KMS-11 (cell line): Measurements from ENCODE around the gene ECHS1.

Source experiments
- H2AFZ ChIP-seq: fragments of 200-600 bp; sonication (generic); 2 replicates; pipeline ENCODE4 v1.6.1; 2016; ENCODE audit warnings: antibody characterized with exemption, mixed run types, low read depth
- H3K27ac ChIP-seq: fragments of 200-600 bp; sonication (generic); 2 replicates; pipeline ENCODE4 v1.6.1; 2016; ENCODE audit warnings: mild to moderate bottlenecking, mixed run types
- H3K27me3 ChIP-seq: fragments of 200-600 bp; sonication (generic); 2 replicates; pipeline ENCODE4 v1.6.1; 2017; ENCODE audit warnings: mild to moderate bottlenecking, low read depth, mixed run types, moderate library complexity; ENCODE audit not compliant: insufficient read depth
- H3K36me3 ChIP-seq: fragments of 200-600 bp; sonication (generic); 2 replicates; pipeline ENCODE4 v1.6.1; 2017; ENCODE audit warnings: mild to moderate bottlenecking, mixed run types; ENCODE audit not compliant: insufficient read depth
- H3K4me1 ChIP-seq: fragments of 200-600 bp; sonication (generic); 2 replicates; pipeline ENCODE4 v1.6.1; 2016; ENCODE audit warnings: mild to moderate bottlenecking, low read depth, mixed run types; ENCODE audit not compliant: poor library complexity, severe bottlenecking
- H3K4me2 ChIP-seq: fragments of 200-600 bp; sonication (generic); 2 replicates; pipeline ENCODE4 v1.7.0; 2016; ENCODE audit warnings: mild to moderate bottlenecking, mixed run types
- H3K4me3 ChIP-seq: fragments of 200-600 bp; sonication (generic); IDR thresholded peaks from 2 replicates; pipeline ENCODE4 v1.6.1; 2017; ENCODE audit warnings: low read depth, low read length, mixed read lengths; ENCODE audit not compliant: insufficient read depth
- H3K79me2 ChIP-seq: fragments of 200-600 bp; sonication (generic); 2 replicates; pipeline ENCODE4 v1.6.1; 2016; ENCODE audit warnings: low read depth, mixed run types; ENCODE audit not compliant: insufficient read depth
- H3K9ac ChIP-seq: fragments of 200-600 bp; sonication (generic); 2 replicates; pipeline ENCODE4 v1.6.1; 2016; ENCODE audit warnings: mild to moderate bottlenecking, mixed run types
- H4K20me1 ChIP-seq: fragments of 200-600 bp; sonication (generic); 2 replicates; pipeline ENCODE4 v1.6.1; 2016; ENCODE audit warnings: mild to moderate bottlenecking, mixed run types; ENCODE audit not compliant: insufficient read depth
- TF ChIP-seq, protein P1 (sequence below): fragments of 200-600 bp; sonication (generic); conservative IDR thresholded peaks from 2 replicates; pipeline ENCODE4 v1.6.1; 2017; ENCODE audit warnings: low read depth, mild to moderate bottlenecking, antibody characterized with exemption, low read length, moderate library complexity, mixed read lengths

ECHS1 gene

DNA sequence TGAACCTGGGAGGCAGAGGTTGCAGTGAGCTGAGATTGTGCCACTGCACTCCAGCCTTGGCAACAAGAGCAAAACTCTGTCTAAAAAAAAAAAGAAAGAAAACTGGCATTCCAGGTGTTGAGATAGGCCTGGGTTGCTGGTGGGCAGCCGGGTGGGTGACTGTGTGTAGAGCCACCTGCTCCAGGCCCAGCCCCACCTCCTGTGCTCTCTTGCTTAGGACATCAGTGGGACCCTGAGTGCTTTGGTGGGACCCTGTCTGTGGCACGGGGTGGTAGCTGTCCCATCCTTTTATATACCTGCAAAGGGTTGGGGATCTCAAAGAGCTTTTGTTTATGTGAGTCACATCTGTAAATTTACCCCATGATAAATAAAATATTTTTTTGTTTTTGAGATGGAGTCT lies 12.1 kb upstream of the ECHS1 start:
- Histone ChIP-seq H3K4me2 (no peak overlapping the region), H3K27me3 (no peaks in the 10 kb centered on the region), H3K79me2 (no peaks in the 10 kb centered on the region), H3K9ac (no peak overlapping the region), H3K4me1 (peaks cover 14% of the 10 kb centered on the region), H3K27ac (no peak overlapping the region), H4K20me1 (no peaks in the 10 kb centered on the region), H2AFZ (no peak overlapping the region), H3K4me3 (no peak overlapping the region), H3K36me3 (no peaks in the 10 kb centered on the region)
- TF ChIP-seq, protein P1, sequence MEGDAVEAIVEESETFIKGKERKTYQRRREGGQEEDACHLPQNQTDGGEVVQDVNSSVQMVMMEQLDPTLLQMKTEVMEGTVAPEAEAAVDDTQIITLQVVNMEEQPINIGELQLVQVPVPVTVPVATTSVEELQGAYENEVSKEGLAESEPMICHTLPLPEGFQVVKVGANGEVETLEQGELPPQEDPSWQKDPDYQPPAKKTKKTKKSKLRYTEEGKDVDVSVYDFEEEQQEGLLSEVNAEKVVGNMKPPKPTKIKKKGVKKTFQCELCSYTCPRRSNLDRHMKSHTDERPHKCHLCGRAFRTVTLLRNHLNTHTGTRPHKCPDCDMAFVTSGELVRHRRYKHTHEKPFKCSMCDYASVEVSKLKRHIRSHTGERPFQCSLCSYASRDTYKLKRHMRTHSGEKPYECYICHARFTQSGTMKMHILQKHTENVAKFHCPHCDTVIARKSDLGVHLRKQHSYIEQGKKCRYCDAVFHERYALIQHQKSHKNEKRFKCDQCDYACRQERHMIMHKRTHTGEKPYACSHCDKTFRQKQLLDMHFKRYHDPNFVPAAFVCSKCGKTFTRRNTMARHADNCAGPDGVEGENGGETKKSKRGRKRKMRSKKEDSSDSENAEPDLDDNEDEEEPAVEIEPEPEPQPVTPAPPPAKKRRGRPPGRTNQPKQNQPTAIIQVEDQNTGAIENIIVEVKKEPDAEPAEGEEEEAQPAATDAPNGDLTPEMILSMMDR: no peak

DNA sequence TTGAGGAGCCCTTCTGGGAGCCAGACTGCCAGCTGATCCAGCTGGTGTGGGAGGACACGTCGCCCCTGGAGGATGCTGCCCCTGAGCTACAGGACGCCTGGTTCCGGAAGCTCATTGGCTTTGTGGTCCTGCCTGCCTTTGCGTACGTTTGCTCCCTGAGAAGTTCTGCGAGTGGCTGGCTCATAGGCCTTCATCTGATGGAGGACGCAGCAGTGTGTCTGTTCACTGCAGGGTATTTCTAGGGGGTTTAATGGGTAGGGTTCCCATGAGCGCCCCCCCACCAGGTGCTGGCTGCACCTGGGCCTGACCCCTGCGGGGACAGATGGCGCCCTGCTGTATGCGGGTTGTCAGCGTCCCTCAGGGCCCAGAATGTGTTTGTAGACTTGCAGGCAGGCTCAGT lies 10.9 kb upstream of the ECHS1 start:
- Histone ChIP-seq H3K9ac (no peak overlapping the region), H3K4me3 (no peak overlapping the region), H3K27ac (no peak overlapping the region), H3K27me3 (no peaks in the 10 kb centered on the region), H3K79me2 (no peaks in the 10 kb centered on the region), H3K36me3 (no peaks in the 10 kb centered on the region), H3K4me2 (no peak overlapping the region), H2AFZ (no peak overlapping the region), H3K4me1 (peaks cover 10% of the 10 kb centered on the region), H4K20me1 (no peaks in the 10 kb centered on the region)
- TF ChIP-seq, protein P1: no peak

DNA sequence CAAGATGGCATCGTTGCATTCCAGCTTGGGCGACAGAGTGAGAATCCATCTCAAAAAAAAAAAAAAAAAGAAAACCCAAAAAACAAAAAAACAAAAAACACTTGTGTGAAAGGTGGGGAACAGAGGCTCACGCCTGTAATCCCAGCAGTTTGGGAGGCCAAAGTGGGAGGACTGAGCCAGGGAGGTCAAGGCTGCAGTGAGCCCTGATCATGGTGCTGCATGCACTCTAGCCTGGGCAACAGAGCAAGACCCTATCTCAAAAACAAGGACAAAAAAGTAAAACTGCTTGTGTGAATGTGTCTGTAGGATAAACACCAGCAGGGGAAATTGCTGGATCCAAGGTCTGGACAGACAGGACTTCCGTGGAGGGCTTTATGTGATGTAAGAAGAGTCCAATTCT lies 10.4 kb upstream of the ECHS1 start:
- Histone ChIP-seq H3K4me2 (no peak overlapping the region), H2AFZ (no peak overlapping the region), H3K9ac (no peak overlapping the region), H3K4me3 (no peak overlapping the region), H4K20me1 (no peaks in the 10 kb centered on the region), H3K27ac (no peak overlapping the region), H3K27me3 (no peaks in the 10 kb centered on the region), H3K4me1 (peaks cover 10% of the 10 kb centered on the region), H3K36me3 (no peaks in the 10 kb centered on the region), H3K79me2 (no peaks in the 10 kb centered on the region)
- TF ChIP-seq, protein P1: no peak

DNA sequence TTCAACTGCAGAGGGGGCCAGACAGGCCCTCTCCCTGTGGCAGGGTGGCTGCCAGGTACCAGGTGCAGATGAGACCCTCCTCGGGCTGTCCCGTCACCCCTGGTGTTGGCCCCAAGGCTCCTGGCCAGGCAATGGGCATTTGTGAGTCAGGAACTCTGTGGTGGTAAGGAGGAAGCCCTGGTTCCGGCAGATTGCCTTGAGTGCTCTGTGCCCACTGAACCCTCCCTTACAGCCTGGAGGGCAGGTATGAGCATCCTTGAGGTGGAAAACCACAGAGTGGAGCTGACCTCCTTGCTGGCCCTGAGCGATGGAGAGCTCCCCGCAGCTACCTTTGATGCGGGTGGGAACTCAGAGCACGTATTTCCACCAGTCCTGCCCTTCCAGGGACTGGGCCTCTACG lies 7.9 kb upstream of the ECHS1 start:
- Histone ChIP-seq H3K4me2 (no peak overlapping the region), H3K79me2 (no peaks in the 10 kb centered on the region), H3K4me1 (no peaks in the 10 kb centered on the region), H4K20me1 (no peaks in the 10 kb centered on the region), H3K27me3 (no peaks in the 10 kb centered on the region), H3K36me3 (no peaks in the 10 kb centered on the region), H3K4me3 (no peak overlapping the region), H3K27ac (no peak overlapping the region), H3K9ac (no peak overlapping the region), H2AFZ (no peak overlapping the region)
- TF ChIP-seq, protein P1: no peak
